GM12865 (cell line): ENCODE measurements around the gene FANCC.

Experiments used
- DNase-seq: peaks from one replicate; pipeline ENCODE4 v3.0.0; 2010; ENCODE audit warnings: low read depth
- H3K4me3 ChIP-seq: 2 replicates; pipeline ENCODE4 v1.5.1; 2011; ENCODE audit warnings: mild to moderate bottlenecking, low read depth, low read length, control low read depth
- CTCF ChIP-seq: IDR thresholded peaks from 2 replicates; pipeline ENCODE4 v1.5.1; 2011; ENCODE audit warnings: low read length, control low read depth, low read depth, inconsistent platforms; ENCODE audit not compliant: insufficient read depth; ENCODE audit errors: missing control alignments

Gene FANCC

GRCh38 chr9:95095641-95096355, 221.7 kb downstream of the FANCC start:
- no peak for DNase-seq
- H3K4me3 ChIP-seq = no peak overlapping the region
- TF ChIP-seq CTCF = no peak

- TF ChIP-seq CTCF = no peak
- DNase-seq = no peak
- H3K4me3 ChIP-seq = no peak overlapping the region
These were observed 223.5 kb downstream of the FANCC start for GRCh38 chr9:95094002-95094401.

- no peak overlapping the region for H3K4me3 ChIP-seq
- TF ChIP-seq CTCF = no peak
- DNase-seq = no peak
These were observed 223.9 kb downstream of the FANCC start for GRCh38 chr9:95093586-95093985.

- H3K4me3 ChIP-seq = no peak overlapping the region
- no peak for DNase-seq
- TF ChIP-seq CTCF = no peak
These were observed 225.0 kb downstream of the FANCC start for GRCh38 chr9:95092262-95093072.

GRCh38 chr9:95091601-95092261, 225.8 kb downstream of the FANCC start:
- no peak overlapping the region for H3K4me3 ChIP-seq

More at GRCh38 chr9:95091601-95092261, 225.8 kb downstream of the FANCC start:
- DNase-seq = no peak
- TF ChIP-seq CTCF = no peak
